Progenitor cell of endocrine pancreas (in vitro differentiated cells): Measurements from ENCODE around the gene ZFP28. TPM values are rescaled to one million over a fixed set of nuclear protein-coding genes. Genes with fewer than 3 reads are reported as not detected.

Experiments used
- DNase-seq: peaks from one replicate; pipeline ENCODE4 v3.0.0; 2021; ENCODE audit warnings: low spot score; ENCODE audit not compliant: unreplicated experiment
- H3K27ac Mint-ChIP-seq: 2 replicates; pipeline ENCODE4 v1.8.0; 2021; ENCODE audit warnings: mild to moderate bottlenecking, moderate library complexity, mixed read lengths
- H3K27me3 Mint-ChIP-seq: 2 replicates; pipeline ENCODE4 v1.8.0; 2021; ENCODE audit warnings: mixed read lengths
- H3K36me3 Mint-ChIP-seq: 2 replicates; pipeline ENCODE4 v1.8.0; 2022; ENCODE audit warnings: mixed read lengths; ENCODE audit not compliant: insufficient read depth
- H3K4me1 Mint-ChIP-seq: 2 replicates; pipeline ENCODE4 v1.8.0; 2021; ENCODE audit warnings: low read depth, mixed read lengths
- H3K4me3 Mint-ChIP-seq: 2 replicates; pipeline ENCODE4 v1.8.0; 2021; ENCODE audit warnings: low read depth, mild to moderate bottlenecking, moderate library complexity, mixed read lengths
- H3K9me3 Mint-ChIP-seq: 2 replicates; pipeline ENCODE4 v1.8.0; 2021; ENCODE audit warnings: low read depth, mixed read lengths
- CTCF ChIP-seq: fragments of 200-600 bp; sonication (generic); IDR thresholded peaks from one replicate; pipeline ENCODE4 v1.5.0; 2021; ENCODE audit warnings: antibody characterized with exemption, mild to moderate bottlenecking; ENCODE audit not compliant: unreplicated experiment
- total RNA-seq: library from RNA; stranded (reverse); gene quantifications from 2 replicates; pipeline ENCODE4 v1.2.1, GENCODE V29; 2021

ZFP28 gene
- total RNA-seq, 1 donor from 2014 or later, result 12.9 TPM

GRCh38 chr19:56573914-56574313 lies 35.2 kb downstream of the ZFP28 start:
- Mint-ChIP-seq H3K27me3 (no peaks in the 10 kb centered on the region), H3K9me3 (peaks cover 75% of the 10 kb centered on the region), H3K27ac (no peak overlapping the region), H3K4me3 (no peak overlapping the region), H3K4me1 (no peaks in the 10 kb centered on the region), H3K36me3 (peaks cover 87% of the 10 kb centered on the region)
- no peak for TF ChIP-seq CTCF
- no peak for DNase-seq

GRCh38 chr19:56577719-56578602 lies 39.2 kb downstream of the ZFP28 start:
- peaks cover 76% of the 10 kb centered on the region for H3K36me3 Mint-ChIP-seq
- TF ChIP-seq CTCF, result no peak
- H3K9me3 Mint-ChIP-seq, result peaks cover 76% of the 10 kb centered on the region
- no peaks in the 10 kb centered on the region for H3K27me3 Mint-ChIP-seq
- no peak for DNase-seq
- no peaks in the 10 kb centered on the region for H3K4me1 Mint-ChIP-seq
- H3K27ac Mint-ChIP-seq, result no peak overlapping the region
- H3K4me3 Mint-ChIP-seq, result no peak overlapping the region

- H3K36me3 Mint-ChIP-seq, result peaks cover 29% of the 10 kb centered on the region
- H3K4me1 Mint-ChIP-seq, result peaks cover 8% of the 10 kb centered on the region
- peaks cover 24% of the 10 kb centered on the region for H3K9me3 Mint-ChIP-seq
Measured at GRCh38 chr19:56594446-56594782, 55.7 kb downstream of the ZFP28 start.

GRCh38 chr19:56594783-56595547 lies 56.2 kb downstream of the ZFP28 start, which contains the start of gene ZNF71:
Gene ZNF71 (plus strand): TSS chr19:56595302. CDS start chr19:56601559, 6,257 bp downstream.
- Mint-ChIP-seq H3K36me3 (peaks cover 32% of the 10 kb centered on the region), H3K27me3 (no peaks in the 10 kb centered on the region), H3K4me3 (peak within 1 kb of the TSS; percentile 87), H3K9me3 (peaks cover 24% of the 10 kb centered on the region), H3K4me1 (peaks cover 8% of the 10 kb centered on the region), H3K27ac (peak within 1 kb of the TSS; percentile 94)
- peak; percentile 90 for DNase-seq
- TF ChIP-seq CTCF, result no peak

More at GRCh38 chr19:56594446-56594782, 55.7 kb downstream of the ZFP28 start:
- DNase-seq, result no peak
- Mint-ChIP-seq H3K4me3 (peak overlapping the region; percentile 87), H3K27me3 (no peaks in the 10 kb centered on the region), H3K27ac (no peak overlapping the region)
- TF ChIP-seq CTCF, result no peak

- Mint-ChIP-seq H3K27me3 (no peaks in the 10 kb centered on the region), H3K36me3 (peaks cover 34% of the 10 kb centered on the region), H3K4me3 (peak overlapping the region; percentile 87), H3K4me1 (peaks cover 8% of the 10 kb centered on the region), H3K9me3 (peaks cover 25% of the 10 kb centered on the region), H3K27ac (peak overlapping the region; percentile 94)
- no peak for DNase-seq
- no peak for TF ChIP-seq CTCF
Measured at GRCh38 chr19:56595548-56595899, 56.8 kb downstream of the ZFP28 start.
